ENCODE measurements around the gene ATOH8. TPM values are rescaled to one million over a fixed set of nuclear protein-coding genes. Genes with fewer than 3 reads are reported as not detected.

The ATOH8 gene
- polyA plus RNA-seq, 1 of the 3 experiments (the other 2 are of a cell fraction): 5.6 TPM

- Histone ChIP-seq H3F3A (replicated peaks; ENCODE audit: insufficient read depth) (peaks cover 10% of the 10 kb centered on the region), H3K9me2 (no peaks in the 10 kb centered on the region), H3K27me3 (ENCODE audit: insufficient read depth) (no peaks in the 10 kb centered on the region), H3K4me2 (no peak overlapping the region), H3K36me3 (replicated peaks in 1 of 2; ENCODE audit: control insufficient read depth in 1 of 2, insufficient read depth in 2 of 2, low read length in 1 of 2) (no peaks in the 10 kb centered on the region), H2AFZ (ENCODE audit: low read depth) (no peak overlapping the region), H3K27ac (ENCODE audit: low read depth in 2 of 2, low read length in 1 of 2) (no peak overlapping the region), H3K4me3 (ENCODE audit: low read depth in 2 of 2, low read length in 1 of 2) (no peak overlapping the region), H3K4me1 (ENCODE audit: control insufficient read depth in 1 of 2, insufficient read depth in 2 of 2, low read depth in 1 of 2, low read length in 1 of 2) (peaks cover 8 to 25% of the 10 kb centered on the region in 2 experiments; a peak in 3 of 4 replicates), H3K79me2 (ENCODE audit: insufficient read depth) (no peaks in the 10 kb centered on the region), H3K9ac (no peak overlapping the region), H3K9me3 (no peaks in the 10 kb centered on the region), H4K20me1 (ENCODE audit: insufficient read depth) (no peaks in the 10 kb centered on the region)
- 84% methylated on average over 6 of the region's 6 CpGs for WGBS (ENCODE audit: low lambda C conversion rate)
- ChIA-PET POLR2A (no interaction called here), CTCF (interaction anchor here (0.6 to 5.9 kb wide), 6 partner anchors 15 to 91 kb away, joined by 3 to 47 read pairs (median 4); no protein-coding TSS in a partner anchor)
- no peak for DNase-seq
- no peak for TF ChIP-seq TAF1 (IDR thresholded peaks at IDR 0.05; ENCODE audit: borderline replicate concordance, low read depth, low read length)
- no peak for TF ChIP-seq PBX3 (IDR thresholded peaks at IDR 0.05)
- no peak for TF ChIP-seq POLR2AphosphoS5 (IDR thresholded peaks at IDR 0.05; ENCODE audit: low read depth, low read length)
- TF ChIP-seq RXRA (IDR thresholded peaks at IDR 0.05; ENCODE audit: borderline replicate concordance, low read depth): no peak
- no peak for TF ChIP-seq EP300 (IDR thresholded peaks at IDR 0.05; ENCODE audit: borderline replicate concordance in 1 of 2, low read depth in 1 of 2, low read length in 1 of 2)
- TF ChIP-seq, protein P1, sequence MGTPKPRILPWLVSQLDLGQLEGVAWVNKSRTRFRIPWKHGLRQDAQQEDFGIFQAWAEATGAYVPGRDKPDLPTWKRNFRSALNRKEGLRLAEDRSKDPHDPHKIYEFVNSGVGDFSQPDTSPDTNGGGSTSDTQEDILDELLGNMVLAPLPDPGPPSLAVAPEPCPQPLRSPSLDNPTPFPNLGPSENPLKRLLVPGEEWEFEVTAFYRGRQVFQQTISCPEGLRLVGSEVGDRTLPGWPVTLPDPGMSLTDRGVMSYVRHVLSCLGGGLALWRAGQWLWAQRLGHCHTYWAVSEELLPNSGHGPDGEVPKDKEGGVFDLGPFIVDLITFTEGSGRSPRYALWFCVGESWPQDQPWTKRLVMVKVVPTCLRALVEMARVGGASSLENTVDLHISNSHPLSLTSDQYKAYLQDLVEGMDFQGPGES (IDR thresholded peaks at IDR 0.05; ENCODE audit: low read depth, low read length): no peak
- TF ChIP-seq RAD21 (IDR thresholded peaks at IDR 0.05; ENCODE audit: low read length): no peak
- TF ChIP-seq GATA2 (CRISPR knock-in tag; IDR thresholded peaks at IDR 0.05): no peak
- TF ChIP-seq FOXJ3 (CRISPR knock-in tag; IDR thresholded peaks at IDR 0.05): no peak
- TF ChIP-seq USF2 (IDR thresholded peaks at IDR 0.05; ENCODE audit: borderline replicate concordance, low read depth, low read length): no peak
- no peak for TF ChIP-seq NFIC (IDR thresholded peaks at IDR 0.05; ENCODE audit: borderline replicate concordance)
- TF ChIP-seq TCF12 (IDR thresholded peaks at IDR 0.05): no peak
- TF ChIP-seq USF1 (IDR thresholded peaks at IDR 0.05; ENCODE audit: borderline replicate concordance, low read depth): no peak
- no peak for TF ChIP-seq JUND (IDR thresholded peaks at IDR 0.05)
- no peak for TF ChIP-seq ZBTB33 (IDR thresholded peaks at IDR 0.05; ENCODE audit: borderline replicate concordance, low read depth)
- TF ChIP-seq TEAD4 (IDR thresholded peaks at IDR 0.05; ENCODE audit: borderline replicate concordance, insufficient read depth): no peak
- TF ChIP-seq YY1 (IDR thresholded peaks at IDR 0.05; ENCODE audit: low read depth): no peak
Observed at GRCh38 chr2:85722519-85722918, 31.3 kb upstream of the ATOH8 start.

Data from SK-N-SH (cell line).